SK-N-MC (cell line): ENCODE data around the gene KRT79.

Experiments used
- EZH2 ChIP-seq: fragments of 200-600 bp; sonication (generic); IDR thresholded peaks from one replicate; pipeline ENCODE4 v1.6.1; 2017; ENCODE audit warnings: antibody characterized with exemption
- POLR2AphosphoS5 ChIP-seq: IDR thresholded peaks from 2 replicates; pipeline ENCODE4 v1.6.1; 2012; ENCODE audit warnings: mild to moderate bottlenecking, low read depth, low read length, borderline replicate concordance

GRCh38 chr12:52796839-52797528, 37.1 kb downstream of the KRT79 start:
- TF ChIP-seq POLR2AphosphoS5 (no peak), EZH2 (no peak)
